ENCODE results near the gene GSTA4. TPM values are rescaled to one million over a fixed set of nuclear protein-coding genes. Genes with fewer than 3 reads are reported as not detected.
"Not testable (repeated sequence)": the region's sequence is repeated elsewhere in the genome, so short reads cannot be mapped to it uniquely, and the experiment has no call there.

GSTA4 gene, protein sequence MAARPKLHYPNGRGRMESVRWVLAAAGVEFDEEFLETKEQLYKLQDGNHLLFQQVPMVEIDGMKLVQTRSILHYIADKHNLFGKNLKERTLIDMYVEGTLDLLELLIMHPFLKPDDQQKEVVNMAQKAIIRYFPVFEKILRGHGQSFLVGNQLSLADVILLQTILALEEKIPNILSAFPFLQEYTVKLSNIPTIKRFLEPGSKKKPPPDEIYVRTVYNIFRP
- total RNA-seq = 9.4 TPM
- long read RNA-seq, transcript GSTA4-203 (7 exons, 1,334 nt) = major isoform, 8 of 13 reads
- long read RNA-seq, partial matches to known transcripts = 3 of 13 reads
- long read RNA-seq, other reads (novel, unspliced or antisense) = 2 of 13 reads

DNA sequence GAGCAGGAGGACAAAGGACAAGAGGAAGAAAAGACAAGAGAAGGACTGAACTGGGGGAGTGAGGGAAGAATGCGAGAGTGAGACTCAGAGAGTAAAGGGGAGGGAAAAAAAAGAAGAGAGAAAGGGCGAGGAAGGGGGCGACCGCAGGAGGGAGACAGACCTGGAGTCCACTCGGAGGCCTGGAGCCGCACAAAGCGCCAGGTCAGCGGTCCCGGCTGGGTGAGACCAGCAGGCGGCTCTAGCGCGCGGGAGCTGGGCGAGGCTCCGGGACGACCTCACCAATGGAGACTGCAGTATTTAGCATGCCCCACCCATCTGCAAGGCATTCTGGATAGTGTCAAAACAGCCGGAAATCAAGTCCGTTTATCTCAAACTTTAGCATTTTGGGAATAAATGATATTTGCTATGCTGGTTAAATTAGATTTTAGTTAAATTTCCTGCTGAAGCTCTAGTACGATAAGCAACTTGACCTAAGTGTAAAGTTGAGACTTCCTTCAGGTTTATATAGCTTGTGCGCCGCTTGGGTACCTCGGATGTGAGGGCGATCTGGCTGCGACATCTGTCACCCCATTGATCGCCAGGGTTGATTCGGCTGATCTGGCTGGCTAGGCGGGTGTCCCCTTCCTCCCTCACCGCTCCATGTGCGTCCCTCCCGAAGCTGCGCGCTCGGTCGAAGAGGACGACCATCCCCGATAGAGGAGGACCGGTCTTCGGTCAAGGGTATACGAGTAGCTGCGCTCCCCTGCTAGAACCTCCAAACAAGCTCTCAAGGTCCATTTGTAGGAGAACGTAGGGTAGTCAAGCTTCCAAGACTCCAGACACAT, at the start of gene GSTA4:
GSTA4 (minus strand) TSS at position 196 of the 824 bp plus-strand sequence. CDS start 1,041 bp downstream, outside the sequence.
- Histone ChIP-seq H3K4me3 (peak within 1 kb of the TSS; percentile 82), H3K4me1 (peaks cover 33% of the 10 kb centered on the region), H3K27ac (replicated peaks) (peak within 1 kb of the TSS; percentile 94)
- H3K36me3 ChIP-seq; intact Hi-C loops (cut with micrococcal nuclease); H3K9me3 ChIP-seq (replicated peaks); H3K27me3 ChIP-seq (ENCODE audit: low read depth): not testable (repeated sequence)
- DNase-seq = peak; percentile 97
- TF ChIP-seq, protein P1, sequence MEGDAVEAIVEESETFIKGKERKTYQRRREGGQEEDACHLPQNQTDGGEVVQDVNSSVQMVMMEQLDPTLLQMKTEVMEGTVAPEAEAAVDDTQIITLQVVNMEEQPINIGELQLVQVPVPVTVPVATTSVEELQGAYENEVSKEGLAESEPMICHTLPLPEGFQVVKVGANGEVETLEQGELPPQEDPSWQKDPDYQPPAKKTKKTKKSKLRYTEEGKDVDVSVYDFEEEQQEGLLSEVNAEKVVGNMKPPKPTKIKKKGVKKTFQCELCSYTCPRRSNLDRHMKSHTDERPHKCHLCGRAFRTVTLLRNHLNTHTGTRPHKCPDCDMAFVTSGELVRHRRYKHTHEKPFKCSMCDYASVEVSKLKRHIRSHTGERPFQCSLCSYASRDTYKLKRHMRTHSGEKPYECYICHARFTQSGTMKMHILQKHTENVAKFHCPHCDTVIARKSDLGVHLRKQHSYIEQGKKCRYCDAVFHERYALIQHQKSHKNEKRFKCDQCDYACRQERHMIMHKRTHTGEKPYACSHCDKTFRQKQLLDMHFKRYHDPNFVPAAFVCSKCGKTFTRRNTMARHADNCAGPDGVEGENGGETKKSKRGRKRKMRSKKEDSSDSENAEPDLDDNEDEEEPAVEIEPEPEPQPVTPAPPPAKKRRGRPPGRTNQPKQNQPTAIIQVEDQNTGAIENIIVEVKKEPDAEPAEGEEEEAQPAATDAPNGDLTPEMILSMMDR (IDR thresholded peaks at IDR 0.05; ENCODE audit: borderline replicate concordance) = peak; percentile 86

DNA sequence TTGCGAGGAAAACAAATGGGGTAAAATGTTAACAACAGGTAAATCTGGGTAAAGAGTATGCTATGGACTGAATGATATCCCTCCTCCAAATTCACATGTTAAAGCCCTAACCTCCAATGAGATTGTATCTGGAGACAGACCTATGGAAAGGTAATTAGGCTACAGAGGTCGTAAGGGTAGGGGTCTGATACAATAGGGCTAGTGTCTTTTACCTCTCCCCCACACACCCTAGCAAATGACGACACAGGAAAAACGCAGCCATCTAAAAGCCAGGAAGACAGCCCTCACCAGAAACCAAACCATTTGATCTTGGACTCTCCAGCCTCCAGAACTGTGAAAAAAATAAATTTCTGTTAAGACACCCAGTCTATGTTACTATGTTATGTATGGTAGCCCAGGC, 49.5 kb upstream of the GSTA4 start:
- intact Hi-C loops (cut with micrococcal nuclease) = no loop called here
- Histone ChIP-seq H3K9me3 (replicated peaks) (no peaks in the 10 kb centered on the region), H3K27ac (replicated peaks) (no peak overlapping the region), H3K27me3 (ENCODE audit: low read depth) (no peaks in the 10 kb centered on the region), H3K4me3 (no peak overlapping the region), H3K36me3 (peaks cover 19% of the 10 kb centered on the region), H3K4me1 (peaks cover 65% of the 10 kb centered on the region)
- DNase-seq = no peak
- TF ChIP-seq, protein P1 (IDR thresholded peaks at IDR 0.05; ENCODE audit: borderline replicate concordance) = no peak

DNA sequence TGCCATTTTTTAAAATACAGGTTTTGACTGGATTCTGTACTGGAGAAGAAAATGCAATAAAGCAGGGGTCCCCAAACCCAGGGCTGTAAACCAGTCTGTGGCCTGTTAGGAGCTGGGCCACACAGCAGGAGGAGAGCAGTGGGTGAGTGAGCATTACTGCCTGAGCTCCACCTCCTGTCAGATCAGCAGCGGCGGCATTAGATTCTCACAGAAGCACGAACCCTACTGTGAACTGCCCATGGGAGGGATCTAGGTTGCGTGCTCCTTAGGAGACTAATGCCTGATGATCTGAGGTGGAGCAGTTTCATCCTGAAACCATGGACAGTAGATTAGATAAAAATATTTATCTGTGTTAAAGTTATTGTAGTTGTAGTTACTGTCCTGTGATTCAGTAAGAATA, 49.0 kb upstream of the GSTA4 start:
- Histone ChIP-seq H3K36me3 (peaks cover 24% of the 10 kb centered on the region), H3K4me3 (no peak overlapping the region), H3K27me3 (ENCODE audit: low read depth) (no peaks in the 10 kb centered on the region), H3K9me3 (replicated peaks) (no peaks in the 10 kb centered on the region), H3K27ac (replicated peaks) (peak overlapping the region; percentile 70), H3K4me1 (peaks cover 60% of the 10 kb centered on the region)
- intact Hi-C loops (cut with micrococcal nuclease) = no loop called here
- TF ChIP-seq, protein P1 (IDR thresholded peaks at IDR 0.05; ENCODE audit: borderline replicate concordance) = no peak
- DNase-seq = no peak

DNA sequence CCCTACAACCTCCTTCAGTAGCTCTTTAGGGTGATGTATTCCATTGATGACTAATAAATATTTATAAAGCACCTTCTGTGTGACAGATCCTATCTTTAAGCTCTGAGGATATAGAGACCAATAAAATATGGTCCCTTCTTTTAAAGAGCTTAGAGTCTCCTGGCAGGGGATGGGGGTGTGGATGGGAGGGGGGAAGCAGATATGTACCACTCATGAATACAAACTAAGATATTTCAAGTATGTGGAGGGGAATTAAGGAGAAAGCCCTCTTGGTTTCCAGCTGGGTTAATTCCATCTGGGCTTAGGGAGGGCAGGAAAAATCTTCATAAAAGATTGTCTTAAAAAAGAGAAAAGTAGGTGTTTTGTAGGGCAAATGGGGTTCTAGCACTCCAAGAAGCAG, 48.5 kb upstream of the GSTA4 start:
- Histone ChIP-seq H3K27ac (replicated peaks) (peak overlapping the region; percentile 70), H3K4me3 (no peak overlapping the region), H3K36me3 (peaks cover 28% of the 10 kb centered on the region), H3K27me3 (ENCODE audit: low read depth) (no peaks in the 10 kb centered on the region), H3K9me3 (replicated peaks) (no peaks in the 10 kb centered on the region), H3K4me1 (peaks cover 56% of the 10 kb centered on the region)
- DNase-seq = no peak
- intact Hi-C loops (cut with micrococcal nuclease) = no loop called here
- TF ChIP-seq, protein P1 (IDR thresholded peaks at IDR 0.05; ENCODE audit: borderline replicate concordance) = no peak

DNA sequence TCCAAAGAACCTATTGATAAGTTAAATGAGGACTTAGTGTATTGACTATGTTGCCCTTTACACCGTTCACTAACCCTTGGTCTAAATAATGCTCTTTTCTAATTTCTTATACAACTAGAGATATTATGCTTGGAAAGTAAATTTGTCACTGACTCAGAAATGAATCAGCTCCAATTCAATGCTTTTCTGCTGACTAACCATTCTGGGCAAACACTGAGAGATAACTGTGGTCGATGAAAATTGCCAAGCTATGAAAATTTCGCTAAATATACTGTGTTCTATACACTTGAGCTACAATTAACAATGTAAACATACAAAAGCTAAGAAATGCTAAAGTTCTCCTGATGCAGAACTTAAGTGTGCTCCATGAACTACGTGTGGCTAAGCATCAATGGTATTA, 47.0 kb upstream of the GSTA4 start:
- H3K4me1 ChIP-seq = peaks cover 61% of the 10 kb centered on the region
- no peaks in the 10 kb centered on the region for H3K9me3 ChIP-seq (replicated peaks)
- peaks cover 36% of the 10 kb centered on the region for H3K36me3 ChIP-seq
- intact Hi-C loops (cut with micrococcal nuclease) = no loop called here
- H3K27me3 ChIP-seq (ENCODE audit: low read depth) = no peaks in the 10 kb centered on the region
- H3K4me3 ChIP-seq = no peak overlapping the region
- no peak for DNase-seq
- TF ChIP-seq, protein P1 (IDR thresholded peaks at IDR 0.05; ENCODE audit: borderline replicate concordance) = no peak
- peak overlapping the region; percentile 70 for H3K27ac ChIP-seq (replicated peaks)

All from left ventricle myocardium inferior (tissue), 1 donor.